OCI-LY1 (cell line): Measurements from ENCODE around the gene SENP8.

Experiments used
- H2AFZ ChIP-seq: fragments of 200-600 bp; sonication (generic), shearing (Covaris generic); 2 replicates; pipeline ENCODE4 v1.6.0; 2014; ENCODE audit warnings: antibody characterized with exemption, mild to moderate bottlenecking, low read length
- H3F3A ChIP-seq: fragments of 200-600 bp; sonication (generic), shearing (Covaris generic); 2 replicates; pipeline ENCODE4 v1.6.0; 2014; ENCODE audit warnings: mild to moderate bottlenecking, antibody characterized with exemption, low read length, moderate library complexity; ENCODE audit not compliant: insufficient read depth
- H3K27ac ChIP-seq: fragments of 200-600 bp; sonication (generic); 2 replicates; pipeline ENCODE4 v1.5.1; 2014; ENCODE audit warnings: low read length, mixed run types, mild to moderate bottlenecking, low read depth; ENCODE audit not compliant: poor library complexity, severe bottlenecking
- H3K27me3 ChIP-seq: fragments of 200-600 bp; sonication (generic); 2 replicates; pipeline ENCODE4 v1.6.0; 2014; ENCODE audit warnings: antibody characterized with exemption, mild to moderate bottlenecking, low read length, moderate library complexity; ENCODE audit not compliant: insufficient read depth
- H3K36me3 ChIP-seq: fragments of 200-600 bp; sonication (generic); 2 replicates; pipeline ENCODE4 v1.6.1; 2014; ENCODE audit warnings: mild to moderate bottlenecking, antibody characterized with exemption, low read length, moderate library complexity, mixed read lengths; ENCODE audit not compliant: insufficient read depth
- H3K4me1 ChIP-seq: fragments of 200-600 bp; sonication (generic); 2 replicates; pipeline ENCODE4 v1.5.1; 2014; ENCODE audit warnings: mild to moderate bottlenecking, low read length, moderate library complexity; ENCODE audit not compliant: insufficient read depth, severe bottlenecking
- H3K4me2 ChIP-seq: fragments of 200-600 bp; sonication (generic), shearing (Covaris generic); 2 replicates; pipeline ENCODE4 v1.6.1; 2014; ENCODE audit warnings: low read length
- H3K4me3 ChIP-seq: fragments of 200-600 bp; sonication (generic); 2 replicates; pipeline ENCODE4 v1.5.1; 2014; ENCODE audit warnings: low read length, low read depth, mild to moderate bottlenecking, mixed read lengths; ENCODE audit not compliant: poor library complexity, severe bottlenecking
- H3K79me2 ChIP-seq: fragments of 200-600 bp; shearing (Covaris generic); 2 replicates; pipeline ENCODE4 v1.6.1; 2016; ENCODE audit warnings: mixed run types, low read length, mixed read lengths; ENCODE audit not compliant: insufficient read depth
- H3K9ac ChIP-seq: fragments of 200-600 bp; sonication (generic), shearing (Covaris generic); 2 replicates; pipeline ENCODE4 v1.6.1; 2014; ENCODE audit warnings: mild to moderate bottlenecking, low read length, mixed read lengths
- H3K9me2 ChIP-seq: fragments of 200-600 bp; sonication (generic), shearing (Covaris generic); 2 replicates; pipeline ENCODE4 v1.6.1; 2014; ENCODE audit warnings: low read depth, mild to moderate bottlenecking, low read length, mixed read lengths
- H3K9me3 ChIP-seq: fragments of 200-600 bp; shearing (Covaris generic); 2 replicates; pipeline ENCODE4 v1.6.1; 2014; ENCODE audit warnings: low read length, mixed read lengths
- H4K20me1 ChIP-seq: fragments of 200-600 bp; sonication (generic), shearing (Covaris generic); 2 replicates; pipeline ENCODE4 v1.6.0; 2016; ENCODE audit warnings: mild to moderate bottlenecking, low read length; ENCODE audit not compliant: insufficient read depth
- EZH2 ChIP-seq: fragments of 200-600 bp; sonication (generic), shearing (Covaris generic); IDR thresholded peaks from 2 replicates; pipeline ENCODE4 v1.8.0; 2017; ENCODE audit warnings: borderline replicate concordance, mixed run types, mild to moderate bottlenecking, antibody characterized with exemption, low read length, moderate library complexity, mixed read lengths
- TF ChIP-seq, protein P1 (sequence below): fragments of 200-600 bp; sonication (generic), shearing (Covaris generic); IDR thresholded peaks from 2 replicates; pipeline ENCODE4 v1.5.1; 2017; ENCODE audit warnings: mild to moderate bottlenecking, antibody characterized with exemption, low read length, moderate library complexity, mixed read lengths

SENP8 gene

DNA sequence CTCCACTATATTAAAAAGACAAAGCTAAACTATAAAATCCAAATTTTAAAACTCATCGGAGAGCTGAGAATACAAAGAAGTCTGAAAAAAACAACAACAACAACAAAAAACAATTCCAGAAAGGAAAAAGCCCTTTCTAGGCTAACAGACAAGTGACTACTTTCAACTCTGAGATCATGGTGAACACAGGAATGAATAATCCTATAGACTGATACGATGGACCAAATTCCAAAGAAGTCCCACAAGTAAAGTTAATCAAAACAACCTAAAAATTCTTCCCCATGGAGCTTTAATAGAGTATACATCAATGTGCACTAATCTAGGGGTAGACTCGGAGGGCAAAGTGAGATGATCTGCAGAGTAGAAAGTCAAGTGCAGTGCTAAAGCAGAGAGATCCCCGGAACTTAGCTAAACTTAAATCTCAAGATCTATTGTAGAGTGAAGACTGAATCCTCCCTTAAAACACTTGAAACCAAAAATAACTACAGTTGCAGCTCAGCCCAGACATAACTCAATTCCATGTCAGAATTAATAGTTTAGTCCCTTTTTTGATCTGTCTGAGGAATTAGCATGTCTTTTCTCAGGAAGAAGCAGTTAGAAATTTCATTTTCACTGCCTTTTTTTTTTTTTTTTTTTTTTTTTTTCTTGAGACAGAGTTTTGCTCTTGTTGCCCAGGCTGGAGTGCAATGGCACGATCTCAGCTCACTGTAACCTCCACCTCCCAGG is 43.7 kb upstream of the SENP8 start:
- H3K79me2 ChIP-seq = peaks cover 28% of the 10 kb centered on the region
- H2AFZ ChIP-seq = no peak overlapping the region
- no peaks in the 10 kb centered on the region for H3K36me3 ChIP-seq
- H3F3A ChIP-seq = no peaks in the 10 kb centered on the region
- H3K9me3 ChIP-seq = no peaks in the 10 kb centered on the region
- no peaks in the 10 kb centered on the region for H3K27me3 ChIP-seq
- H3K27ac ChIP-seq = peak overlapping the region; percentile 82
- H3K9ac ChIP-seq = peak overlapping the region; percentile 45; the same call in 1 of the 2 replicates
- H3K4me3 ChIP-seq = peak overlapping the region; percentile 40
- peaks cover 72% of the 10 kb centered on the region for H3K4me1 ChIP-seq
- TF ChIP-seq, protein P1, sequence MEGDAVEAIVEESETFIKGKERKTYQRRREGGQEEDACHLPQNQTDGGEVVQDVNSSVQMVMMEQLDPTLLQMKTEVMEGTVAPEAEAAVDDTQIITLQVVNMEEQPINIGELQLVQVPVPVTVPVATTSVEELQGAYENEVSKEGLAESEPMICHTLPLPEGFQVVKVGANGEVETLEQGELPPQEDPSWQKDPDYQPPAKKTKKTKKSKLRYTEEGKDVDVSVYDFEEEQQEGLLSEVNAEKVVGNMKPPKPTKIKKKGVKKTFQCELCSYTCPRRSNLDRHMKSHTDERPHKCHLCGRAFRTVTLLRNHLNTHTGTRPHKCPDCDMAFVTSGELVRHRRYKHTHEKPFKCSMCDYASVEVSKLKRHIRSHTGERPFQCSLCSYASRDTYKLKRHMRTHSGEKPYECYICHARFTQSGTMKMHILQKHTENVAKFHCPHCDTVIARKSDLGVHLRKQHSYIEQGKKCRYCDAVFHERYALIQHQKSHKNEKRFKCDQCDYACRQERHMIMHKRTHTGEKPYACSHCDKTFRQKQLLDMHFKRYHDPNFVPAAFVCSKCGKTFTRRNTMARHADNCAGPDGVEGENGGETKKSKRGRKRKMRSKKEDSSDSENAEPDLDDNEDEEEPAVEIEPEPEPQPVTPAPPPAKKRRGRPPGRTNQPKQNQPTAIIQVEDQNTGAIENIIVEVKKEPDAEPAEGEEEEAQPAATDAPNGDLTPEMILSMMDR = no peak
- TF ChIP-seq EZH2 = no peak
- H3K4me2 ChIP-seq = peak overlapping the region; percentile 62
- H4K20me1 ChIP-seq = no peaks in the 10 kb centered on the region
- no peaks in the 10 kb centered on the region for H3K9me2 ChIP-seq

DNA sequence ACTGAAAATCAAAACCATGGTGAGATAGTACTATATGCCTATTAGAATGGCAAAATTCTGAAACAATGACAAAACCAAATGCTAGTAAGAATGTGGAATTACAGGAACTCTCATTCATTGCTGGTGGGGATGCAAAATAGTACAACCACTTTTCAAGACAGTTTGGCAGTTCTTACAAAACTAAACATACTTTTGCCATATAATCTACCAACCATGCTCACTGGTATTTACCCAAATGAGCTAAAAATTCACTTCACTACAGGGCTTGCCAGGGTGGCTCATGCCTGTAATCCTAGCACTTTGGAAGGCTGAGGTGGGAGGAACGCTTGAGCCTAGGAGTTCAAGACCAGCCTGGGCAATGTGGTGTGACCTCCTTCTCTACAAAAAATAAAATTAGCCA is 40.3 kb upstream of the SENP8 start:
- H3K27me3 ChIP-seq = no peaks in the 10 kb centered on the region
- peak overlapping the region; percentile 86 for H3K27ac ChIP-seq
- no peaks in the 10 kb centered on the region for H4K20me1 ChIP-seq
- no peak overlapping the region for H3K9ac ChIP-seq
- peak overlapping the region; percentile 64; the same call in 1 of the 2 replicates for H3K4me2 ChIP-seq
- H3K79me2 ChIP-seq = peaks cover 19% of the 10 kb centered on the region; the same call in 1 of the 2 replicates
- TF ChIP-seq, protein P1 = no peak
- TF ChIP-seq EZH2 = no peak
- no peak overlapping the region for H3K4me3 ChIP-seq
- H3F3A ChIP-seq = no peaks in the 10 kb centered on the region
- no peak overlapping the region for H2AFZ ChIP-seq
- H3K4me1 ChIP-seq = peaks cover 76% of the 10 kb centered on the region
- no peaks in the 10 kb centered on the region for H3K36me3 ChIP-seq
- no peaks in the 10 kb centered on the region for H3K9me3 ChIP-seq
- H3K9me2 ChIP-seq = no peaks in the 10 kb centered on the region

DNA sequence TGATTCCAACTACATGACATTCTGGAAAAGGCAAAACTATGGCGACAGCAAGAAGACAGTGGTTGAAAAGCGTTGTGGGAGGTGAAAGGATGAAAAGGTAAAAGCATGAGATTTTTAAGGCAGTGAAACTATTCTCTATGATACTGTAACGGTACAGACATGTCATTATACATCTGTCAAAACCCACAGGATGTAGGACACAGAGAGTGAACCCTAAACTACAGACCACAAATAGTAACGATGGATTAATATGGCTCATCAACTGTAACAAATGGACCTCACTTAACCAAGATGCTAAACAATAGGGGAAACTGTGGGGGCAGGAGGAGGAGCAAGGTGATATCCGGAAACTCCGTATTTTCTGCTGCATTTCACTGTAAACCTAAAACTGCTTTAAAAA is 39.3 kb upstream of the SENP8 start:
- H3K27ac ChIP-seq = peak overlapping the region; percentile 86
- H3F3A ChIP-seq = no peaks in the 10 kb centered on the region
- H3K9me3 ChIP-seq = no peaks in the 10 kb centered on the region
- no peaks in the 10 kb centered on the region for H3K27me3 ChIP-seq
- peak overlapping the region; percentile 64 for H3K4me2 ChIP-seq
- peak overlapping the region; percentile 32 for H3K9ac ChIP-seq
- no peak for TF ChIP-seq EZH2
- TF ChIP-seq, protein P1 = no peak
- H3K79me2 ChIP-seq = peaks cover 13% of the 10 kb centered on the region; the same call in 1 of the 2 replicates
- peak overlapping the region; percentile 35 for H3K4me3 ChIP-seq
- H4K20me1 ChIP-seq = no peaks in the 10 kb centered on the region
- H2AFZ ChIP-seq = no peak overlapping the region
- H3K4me1 ChIP-seq = peaks cover 66% of the 10 kb centered on the region
- no peaks in the 10 kb centered on the region for H3K9me2 ChIP-seq
- no peaks in the 10 kb centered on the region for H3K36me3 ChIP-seq
